Right ventricle myocardium superior (tissue), 1 donor: ENCODE results near the gene SETD2. TPM values are rescaled to one million over a fixed set of nuclear protein-coding genes. Genes with fewer than 3 reads are reported as not detected.

Source experiments
- ATAC-seq: fragments of 200-7000 bp; cut with Tn5 transposase; one replicate; pipeline ENCODE4 v1.9.1; 2020; ENCODE audit warnings: mild to moderate bottlenecking; ENCODE audit not compliant: poor library complexity
- DNase-seq: peaks from one replicate; pipeline ENCODE4 v3.0.0-alpha.2; 2020
- intact Hi-C: fragments of 100-400 bp; cut with DNase I; formaldehyde crosslinking; loops from one replicate; pipeline ENCODE4 v1.11.2; 2022
- total RNA-seq: library from RNA; stranded (reverse); fragmentation: NEBNext Ultra II Directional; extraction: Animal tissue kit (Norgen Biotek cat#: 25700); gene quantifications from one replicate; pipeline ENCODE4 v1.2.1, GENCODE V29; 2021
- donor health status: DM: no; HTN: yes; CAD: no; lungs with severe emphysema.

SETD2 gene
- total RNA-seq, 1 donor from 2014 or later = 23.8 TPM

- no peak for ATAC-seq
- intact Hi-C loops = no loop called here
- no peak for DNase-seq
Measured at GRCh38 chr3:47016086-47016933, 147.6 kb downstream of the SETD2 start.

GRCh38 chr3:47015151-47015550 lies 148.8 kb downstream of the SETD2 start:
- DNase-seq (no peak), ATAC-seq (no peak)
- intact Hi-C loops = no loop called here

- DNase-seq (no peak), ATAC-seq (no peak)
- intact Hi-C loops = no loop called here
Measured at GRCh38 chr3:47014036-47014435, 149.9 kb downstream of the SETD2 start.

DNA sequence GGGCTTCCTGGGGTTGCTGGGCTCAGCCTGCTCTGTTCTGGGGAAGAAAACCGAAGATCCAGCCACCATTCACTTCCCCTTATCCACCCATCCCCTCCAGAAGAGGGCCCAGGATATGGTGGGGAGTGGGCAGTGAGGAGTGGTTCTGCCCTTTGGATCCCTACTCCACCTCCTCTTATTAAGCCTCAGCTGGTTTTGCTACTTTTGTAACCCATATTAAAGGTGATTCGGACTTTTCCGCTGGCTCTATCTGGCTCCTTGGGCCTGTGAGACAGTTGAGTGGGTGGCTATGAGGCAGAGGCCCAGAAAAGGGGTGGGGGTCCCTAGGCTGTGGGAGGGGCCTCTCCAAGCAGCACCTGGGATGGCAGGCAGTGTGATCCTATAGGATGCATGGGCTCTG lies 150.7 kb downstream of the SETD2 start:
- intact Hi-C loops = no loop called here
- ATAC-seq (no peak), DNase-seq (no peak)

DNA sequence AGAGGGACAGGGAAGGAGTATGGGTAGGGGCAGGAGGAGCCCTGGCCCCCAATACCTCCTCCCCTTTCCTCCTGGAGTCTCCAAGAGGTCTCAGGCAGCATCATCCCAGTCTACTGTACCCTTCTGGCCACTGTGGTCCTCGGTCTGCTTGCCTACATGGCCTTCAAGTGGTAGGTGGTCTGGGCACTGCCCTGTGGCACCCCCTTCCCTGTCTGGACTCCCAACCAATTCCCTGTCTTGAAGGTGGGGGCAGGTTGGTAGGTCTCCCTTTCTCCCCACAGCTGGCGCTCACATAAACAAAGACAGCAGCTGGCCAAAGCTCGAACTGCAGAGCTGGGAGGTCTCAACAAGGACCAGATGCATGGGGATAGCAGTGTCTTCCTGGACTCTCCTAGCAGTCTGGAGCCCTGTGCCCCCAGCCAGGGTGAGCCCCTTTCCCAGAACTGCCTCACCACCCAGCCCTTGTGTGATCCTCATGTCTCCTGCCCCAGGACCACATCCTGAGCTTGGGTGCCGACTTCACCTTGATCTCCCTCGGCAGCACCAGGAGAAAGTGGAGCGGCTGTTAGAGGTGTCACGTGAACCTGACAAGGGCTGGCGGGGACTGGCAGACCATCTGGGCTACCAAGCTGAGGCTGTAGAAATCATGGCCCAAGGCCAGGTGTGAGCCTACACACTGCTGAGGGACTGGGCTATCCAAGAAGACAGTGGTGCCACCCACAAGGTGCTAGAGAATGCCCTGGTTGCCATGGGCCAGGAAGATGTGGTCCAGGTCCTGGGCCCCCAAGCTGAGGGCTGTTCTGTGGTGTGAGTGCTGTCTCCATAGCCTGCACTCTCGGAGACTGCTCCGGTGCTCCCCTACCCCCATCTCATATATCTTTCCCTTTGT lies 151.3 kb downstream of the SETD2 start:
- ATAC-seq (no peak), DNase-seq (no peak)
- intact Hi-C loops = no loop called here

DNA sequence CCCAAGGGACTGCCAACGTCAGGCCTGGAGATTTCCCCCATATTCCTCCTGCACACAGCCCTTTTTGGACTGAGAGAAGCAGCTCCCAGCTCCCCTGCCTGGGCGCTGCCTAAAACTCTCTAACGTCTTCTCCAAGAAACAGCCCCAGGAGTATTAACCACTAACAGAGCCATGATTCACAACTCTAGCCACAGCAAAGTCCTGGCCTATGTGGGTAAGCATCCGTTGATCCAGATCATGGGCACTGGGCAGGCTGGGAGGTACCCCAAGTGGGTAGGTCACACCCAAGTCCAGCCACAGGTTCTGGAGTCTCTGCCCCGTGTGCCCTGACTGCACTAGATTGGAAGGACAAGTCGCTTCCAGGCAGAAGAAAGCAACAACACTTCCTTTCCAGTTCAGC lies 152.5 kb downstream of the SETD2 start:
- intact Hi-C loops = no loop called here
- DNase-seq (no peak), ATAC-seq (no peak)

- ATAC-seq (no peak), DNase-seq (no peak)
- intact Hi-C loops = no loop called here
Measured at GRCh38 chr3:47010910-47011309, 153.0 kb downstream of the SETD2 start.

DNA sequence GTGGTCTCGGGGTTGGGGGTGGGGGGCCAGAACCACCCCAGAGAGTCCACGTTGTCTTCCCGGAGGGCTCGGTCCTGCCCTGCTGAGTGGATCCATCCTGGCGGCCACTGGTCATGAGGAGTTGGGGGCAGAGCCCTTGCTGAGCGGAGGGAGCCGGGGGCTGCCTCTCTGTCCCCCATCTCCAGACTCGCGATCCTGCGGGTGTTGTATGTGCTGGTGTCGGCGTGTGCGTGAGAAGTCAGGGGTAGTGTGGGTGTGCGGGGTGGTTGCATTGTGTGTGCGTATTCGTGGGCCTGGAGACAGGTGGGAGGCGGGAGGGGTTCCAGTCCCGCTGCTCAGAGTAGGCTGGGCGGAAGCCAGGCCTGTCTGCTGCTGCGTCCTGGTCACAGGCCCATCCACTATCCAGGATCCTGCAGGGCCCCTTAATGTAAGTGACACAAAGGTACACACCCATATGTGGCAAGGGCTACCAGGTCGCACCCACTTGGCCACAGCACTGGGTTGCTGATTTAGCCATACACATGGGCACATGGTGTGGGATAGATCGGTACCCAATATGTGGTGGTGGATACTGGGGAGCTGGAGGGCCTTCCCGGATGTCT lies 153.7 kb downstream of the SETD2 start:
- DNase-seq = no peak
- intact Hi-C loops = no loop called here

DNA sequence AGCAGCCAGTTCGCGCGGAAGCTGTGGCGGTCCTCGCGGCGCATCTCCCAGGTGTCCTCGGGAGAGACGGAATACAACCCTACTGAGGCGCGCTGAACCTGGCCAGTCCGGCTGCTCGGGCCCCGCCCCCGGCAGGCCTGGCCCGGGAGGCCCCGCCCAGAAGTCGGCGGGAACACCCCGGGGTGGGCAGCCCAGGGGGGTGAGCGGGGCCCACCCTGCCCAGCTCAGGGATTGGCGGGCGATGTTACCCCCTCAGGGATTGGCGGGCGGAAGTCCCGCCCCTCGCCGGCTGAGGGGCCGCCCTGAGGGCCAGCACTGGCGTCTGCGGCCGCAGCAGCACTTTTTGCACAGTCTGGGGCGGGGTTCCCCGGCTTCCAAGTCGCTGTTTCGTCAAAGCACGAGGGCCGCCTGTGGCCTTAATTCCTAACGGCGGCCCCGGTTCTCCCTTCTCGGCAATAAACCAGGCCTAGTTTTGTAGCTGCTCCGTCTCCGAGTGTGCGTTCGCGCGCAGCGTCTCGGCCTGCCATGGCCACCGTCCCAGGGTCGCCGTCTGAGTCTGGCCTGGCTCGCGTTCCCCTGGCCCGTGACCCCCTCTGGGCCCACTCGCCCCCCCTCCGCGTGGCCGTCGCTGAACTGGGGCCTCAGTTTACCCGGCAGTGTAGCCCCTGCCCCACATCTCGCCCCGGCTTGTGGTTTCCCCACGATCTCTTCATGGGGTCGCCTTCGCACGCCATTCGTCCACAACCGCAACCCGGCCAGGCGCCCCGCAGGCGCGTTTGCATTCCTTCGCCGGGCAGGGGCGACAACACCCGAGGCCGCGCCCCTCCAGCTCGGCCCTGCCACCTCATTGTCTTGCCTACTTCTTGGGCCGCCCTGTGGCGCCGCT lies 154.4 kb downstream of the SETD2 start:
- DNase-seq = peak; percentile 92
- ATAC-seq = peak; percentile 96
- intact Hi-C loops = loop anchor here (10.0 kb wide), 1 partner anchor 305 kb away; the partner anchor contains the start of gene TMIE

More for the DNA sequence above, 153.7 kb downstream of the SETD2 start:
- no peak for ATAC-seq

DNA sequence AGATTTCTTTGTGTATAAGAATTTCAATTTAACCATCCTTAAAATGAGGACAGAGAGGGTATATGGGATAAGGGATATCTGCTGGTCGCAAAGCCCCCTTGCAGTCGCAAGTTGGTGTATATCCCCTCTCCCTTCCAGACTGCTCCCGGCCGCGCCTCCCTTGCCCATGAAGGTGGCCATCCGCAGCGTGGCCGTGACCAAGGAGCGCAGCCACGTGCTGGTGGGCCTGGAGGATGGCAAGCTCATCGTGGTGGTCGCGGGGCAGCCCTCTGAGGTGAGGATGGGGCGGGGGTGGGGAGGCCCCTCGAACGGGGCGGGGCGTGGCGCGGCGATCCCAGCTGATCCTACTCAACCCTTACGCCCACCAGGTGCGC lies 155.1 kb downstream of the SETD2 start:
- no peak for ATAC-seq

GRCh38 chr3:47008234-47008796 lies 155.6 kb downstream of the SETD2 start:
- intact Hi-C loops = loop anchor here (10.0 kb wide), 1 partner anchor 304 kb away; the partner anchor contains the start of gene TMIE
- ATAC-seq = no peak
- peak; percentile 33 for DNase-seq

More for the DNA sequence above, 155.1 kb downstream of the SETD2 start:
- DNase-seq = no peak
- intact Hi-C loops = loop anchor here (10.0 kb wide), 1 partner anchor 304 kb away; the partner anchor contains the start of gene TMIE

- intact Hi-C loops = loop anchor here (10.0 kb wide), 1 partner anchor 303 kb away; the partner anchor contains the start of gene TMIE
- ATAC-seq (no peak), DNase-seq (peak; percentile 31)
Measured at GRCh38 chr3:47007482-47008233, 156.3 kb downstream of the SETD2 start.

- intact Hi-C loops = loop anchor here (10.0 kb wide), 1 partner anchor 302 kb away; the partner anchor contains the start of gene TMIE
Measured at GRCh38 chr3:47007001-47007400, 156.9 kb downstream of the SETD2 start.

DNA sequence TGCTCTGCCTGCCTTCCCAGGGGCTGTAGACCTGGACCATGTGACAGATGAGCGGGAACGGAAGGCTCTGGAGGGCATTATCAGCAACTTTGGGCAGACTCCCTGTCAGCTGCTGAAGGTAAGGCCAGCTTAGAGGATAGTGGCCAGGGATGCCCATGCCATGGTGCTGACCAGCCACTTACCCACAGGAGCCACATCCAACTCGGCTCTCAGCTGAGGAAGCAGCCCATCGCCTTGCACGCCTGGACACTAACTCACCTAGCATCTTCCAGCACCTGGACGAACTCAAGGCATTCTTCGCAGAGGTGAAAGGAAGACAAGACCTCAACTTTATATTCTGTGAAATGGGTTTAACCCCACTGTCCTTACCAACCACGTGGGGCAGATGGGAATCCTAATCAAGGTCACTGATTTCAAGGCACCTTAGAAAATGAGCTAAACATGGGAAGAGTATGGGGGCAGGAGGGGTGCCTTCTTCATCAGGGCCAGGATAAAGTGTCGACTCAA lies 157.7 kb downstream of the SETD2 start:
- intact Hi-C loops = loop anchor here (10.0 kb wide), 1 partner anchor 301 kb away; the partner anchor contains the start of gene TMIE
- no peak for DNase-seq

More at GRCh38 chr3:47007001-47007400, 156.9 kb downstream of the SETD2 start:
- ATAC-seq (no peak), DNase-seq (no peak)

GRCh38 chr3:47005212-47006144 lies 158.4 kb downstream of the SETD2 start:
- peak; percentile 36 for DNase-seq
- intact Hi-C loops = loop anchor here (10.0 kb wide), 1 partner anchor 301 kb away; the partner anchor contains the start of gene TMIE
- ATAC-seq = no peak

More for the DNA sequence above, 157.7 kb downstream of the SETD2 start:
- no peak for ATAC-seq
